PC-3 (cell line): ENCODE results near the gene ZWILCH. TPM values are rescaled to one million over a fixed set of nuclear protein-coding genes. Genes with fewer than 3 reads are reported as not detected.

Experiments
- ATAC-seq: fragments of 200-7000 bp; cut with Tn5 transposase; 2 replicates; pipeline ENCODE4 v1.9.1; 2020; ENCODE audit warnings: mild to moderate bottlenecking, moderate library complexity
- BruUV-seq: library from RNA; stranded (reverse); fragments of 400-500 nt; replicated peaks from 2 replicates; lab custom pipeline; 2021; lab: Mats Ljungman, UMichigan
- CTCF ChIA-PET: fragments of 300-600 bp; sonication (Branson Sonifier 250); formaldehyde crosslinking; loops from one replicate; lab custom pipeline; 2022; ENCODE audit warnings: antibody characterized with exemption; lab: Charles Lee
- POLR2A ChIA-PET: fragments of 300-600 bp; sonication (Branson Sonifier 250); formaldehyde crosslinking; loops from one replicate; lab custom pipeline; 2022; ENCODE audit warnings: antibody characterized with exemption; ENCODE audit not compliant: unreplicated experiment; lab: Charles Lee
- DNase-seq: peaks from one replicate; pipeline ENCODE4 v3.0.0-alpha.2; 2015
- H2AFZ ChIP-seq: fragments of 300-600 bp; sonication (generic); 2 replicates; pipeline ENCODE4 v1.6.0; 2016; ENCODE audit warnings: antibody characterized with exemption, low read length
- H3F3A ChIP-seq: fragments of 300-600 bp; sonication (generic); one replicate; pipeline ENCODE4 v1.6.0; 2017; ENCODE audit warnings: antibody characterized with exemption, low read length, control low read depth, mild to moderate bottlenecking; ENCODE audit not compliant: unreplicated experiment
- H3K27ac ChIP-seq: fragments of 300-600 bp; sonication (generic); 2 replicates; pipeline ENCODE4 v1.5.1; 2016; ENCODE audit warnings: mild to moderate bottlenecking, low read length
- H3K27me3 ChIP-seq: fragments of 300-600 bp; sonication (generic); 2 replicates; pipeline ENCODE4 v1.6.1; 2016; ENCODE audit warnings: low read length, mixed read lengths
- H3K36me3 ChIP-seq: fragments of 300-600 bp; sonication (generic); 2 replicates; pipeline ENCODE4 v1.6.1; 2016; ENCODE audit warnings: low read depth, mixed run types, low read length, mixed read lengths
- H3K4me1 ChIP-seq: fragments of 300-600 bp; sonication (generic); 2 replicates; pipeline ENCODE4 v1.5.1; 2016; ENCODE audit warnings: low read length; ENCODE audit not compliant: insufficient read depth
- H3K4me2 ChIP-seq: fragments of 300-600 bp; sonication (generic); 2 replicates; pipeline ENCODE4 v1.6.0; 2016; ENCODE audit warnings: low read length
- H3K4me3 ChIP-seq: fragments of 300-600 bp; sonication (generic); 2 replicates; pipeline ENCODE4 v1.5.1; 2016; ENCODE audit warnings: mild to moderate bottlenecking, low read length, mixed read lengths
- H3K79me2 ChIP-seq: fragments of 300-600 bp; sonication (generic); 2 replicates; pipeline ENCODE4 v1.6.1; 2017; ENCODE audit warnings: low read length, mixed read lengths
- H3K9ac ChIP-seq: fragments of 300-600 bp; sonication (generic); 2 replicates; pipeline ENCODE4 v1.6.0; 2016; ENCODE audit warnings: mild to moderate bottlenecking, low read length
- H3K9me2 ChIP-seq: fragments of 300-600 bp; sonication (generic); replicated peaks from 2 replicates; pipeline ENCODE4 v1.6.1; 2016; ENCODE audit warnings: mixed run types, low read length, mixed read lengths
- H3K9me3 ChIP-seq: fragments of 300-600 bp; sonication (generic); 2 replicates; pipeline ENCODE4 v1.6.1; 2016; ENCODE audit warnings: low read length, mixed read lengths
- H4K20me1 ChIP-seq: fragments of 300-600 bp; sonication (generic); 2 replicates; pipeline ENCODE4 v1.6.1; 2016; ENCODE audit warnings: low read length, mixed read lengths
- EZH2 ChIP-seq: fragments of 300-600 bp; sonication (generic); IDR thresholded peaks from one replicate; pipeline ENCODE4 v1.6.1; 2017; ENCODE audit warnings: antibody characterized with exemption, mild to moderate bottlenecking, low read length; ENCODE audit not compliant: unreplicated experiment
- EZH2phosphoT487 ChIP-seq: fragments of 300-600 bp; sonication (generic); IDR thresholded peaks from 2 replicates; pipeline ENCODE4 v1.6.1; 2018; ENCODE audit warnings: mild to moderate bottlenecking, antibody characterized with exemption, low read length, borderline replicate concordance
- intact Hi-C: fragments of 100-400 bp; cut with micrococcal nuclease; formaldehyde crosslinking; loops from 2 replicates; pipeline ENCODE4 v1.9.0; 2023
- total RNA-seq: library from RNA; depleted of rRNA; stranded (reverse); fragments of >200 nt; gene quantifications from 2 replicates; pipeline ENCODE4 v1.2.3, GENCODE V29; 2014
- TF ChIP-seq, protein P1 (sequence below): fragments of 300-600 bp; sonication (generic); conservative IDR thresholded peaks from 2 replicates; pipeline ENCODE4 v1.5.1; 2017; ENCODE audit warnings: antibody characterized with exemption, low read depth, mild to moderate bottlenecking, low read length

The ZWILCH gene
- total RNA-seq, 1 experiment from 2014 or later = 18.1 TPM

DNA sequence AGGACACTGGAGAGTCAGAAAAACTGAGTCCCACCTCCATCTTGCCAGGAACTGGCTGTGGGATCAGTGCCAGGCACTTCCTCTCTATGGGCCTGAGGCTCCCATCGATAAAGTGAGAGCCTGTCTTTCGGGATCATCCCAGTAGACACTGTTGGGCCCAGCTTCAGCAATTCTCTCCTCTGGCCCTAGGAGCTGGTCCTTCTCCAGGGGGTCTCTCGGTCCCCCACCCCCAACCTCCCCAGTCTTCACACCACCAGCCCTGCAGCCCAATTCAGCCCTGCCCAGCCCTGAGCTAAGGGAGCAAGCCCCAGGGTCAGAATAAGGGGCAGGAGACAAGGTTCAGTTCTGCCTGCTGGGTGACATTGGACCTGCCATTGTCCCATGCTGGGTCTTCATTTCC lies 65.2 kb downstream of the ZWILCH start:
- intact Hi-C loops = no loop called here
- Histone ChIP-seq H3F3A (no peaks in the 10 kb centered on the region), H3K27me3 (no peaks in the 10 kb centered on the region), H3K36me3 (no peaks in the 10 kb centered on the region), H3K9ac (no peak overlapping the region), H2AFZ (no peak overlapping the region), H3K4me2 (no peak overlapping the region), H3K9me2 (no peaks in the 10 kb centered on the region), H3K4me1 (0 out of 2 replicates have a peak, but pooled peaks cover 3% of the 10 kb centered on the region), H4K20me1 (no peaks in the 10 kb centered on the region), H3K4me3 (no peak overlapping the region), H3K27ac (no peak overlapping the region), H3K79me2 (no peaks in the 10 kb centered on the region), H3K9me3 (no peaks in the 10 kb centered on the region)
- POLR2A ChIA-PET = no interaction called here
- CTCF ChIA-PET = no interaction called here
- no TSS peak for BruUV-seq
- no peak for TF ChIP-seq EZH2phosphoT487
- TF ChIP-seq, protein P1, sequence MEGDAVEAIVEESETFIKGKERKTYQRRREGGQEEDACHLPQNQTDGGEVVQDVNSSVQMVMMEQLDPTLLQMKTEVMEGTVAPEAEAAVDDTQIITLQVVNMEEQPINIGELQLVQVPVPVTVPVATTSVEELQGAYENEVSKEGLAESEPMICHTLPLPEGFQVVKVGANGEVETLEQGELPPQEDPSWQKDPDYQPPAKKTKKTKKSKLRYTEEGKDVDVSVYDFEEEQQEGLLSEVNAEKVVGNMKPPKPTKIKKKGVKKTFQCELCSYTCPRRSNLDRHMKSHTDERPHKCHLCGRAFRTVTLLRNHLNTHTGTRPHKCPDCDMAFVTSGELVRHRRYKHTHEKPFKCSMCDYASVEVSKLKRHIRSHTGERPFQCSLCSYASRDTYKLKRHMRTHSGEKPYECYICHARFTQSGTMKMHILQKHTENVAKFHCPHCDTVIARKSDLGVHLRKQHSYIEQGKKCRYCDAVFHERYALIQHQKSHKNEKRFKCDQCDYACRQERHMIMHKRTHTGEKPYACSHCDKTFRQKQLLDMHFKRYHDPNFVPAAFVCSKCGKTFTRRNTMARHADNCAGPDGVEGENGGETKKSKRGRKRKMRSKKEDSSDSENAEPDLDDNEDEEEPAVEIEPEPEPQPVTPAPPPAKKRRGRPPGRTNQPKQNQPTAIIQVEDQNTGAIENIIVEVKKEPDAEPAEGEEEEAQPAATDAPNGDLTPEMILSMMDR = no peak
- TF ChIP-seq EZH2 = no peak
- DNase-seq (no peak), ATAC-seq (no peak)

DNA sequence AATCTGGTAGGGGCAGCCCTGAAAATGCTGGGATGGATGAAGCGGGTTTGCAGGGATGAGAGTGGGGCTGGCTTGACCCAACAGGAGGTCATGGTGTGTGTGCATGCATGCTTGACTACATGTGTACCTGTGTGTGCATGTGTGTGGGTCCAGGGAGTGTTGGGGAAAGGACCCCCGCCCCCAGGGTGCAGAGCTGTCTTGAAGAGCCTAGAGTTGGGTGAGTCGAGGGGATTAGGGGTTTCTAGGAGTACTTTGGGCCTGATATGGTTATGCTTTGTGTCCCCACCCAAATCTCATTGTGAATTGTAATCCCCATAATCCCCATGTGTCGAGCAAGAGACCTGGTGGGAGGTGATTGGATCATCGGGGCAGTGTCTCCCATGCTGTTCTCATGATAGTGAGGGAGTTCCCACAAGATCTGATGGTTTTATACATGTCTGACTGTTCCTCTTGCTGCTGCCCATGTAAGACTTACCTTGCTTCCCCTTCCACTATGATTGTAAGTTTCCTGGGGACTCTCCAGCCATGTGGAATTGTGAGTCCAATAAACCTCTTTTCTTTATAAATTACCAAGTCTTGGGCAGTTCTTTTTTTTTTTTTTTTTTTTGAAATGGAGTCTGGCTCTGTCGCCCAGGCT lies 65.8 kb downstream of the ZWILCH start:
- no peak for DNase-seq
- TF ChIP-seq EZH2phosphoT487 (no peak), EZH2 (no peak)
- TF ChIP-seq, protein P1 = no peak
- H3K27ac ChIP-seq = no peak overlapping the region
- no peak overlapping the region for H3K4me2 ChIP-seq
- intact Hi-C loops = no loop called here
- no peaks in the 10 kb centered on the region for H3K27me3 ChIP-seq
- ChIA-PET POLR2A (no interaction called here), CTCF (no interaction called here)
- no peaks in the 10 kb centered on the region for H3K79me2 ChIP-seq
- no peaks in the 10 kb centered on the region for H3K36me3 ChIP-seq
- H3K9me2 ChIP-seq = no peaks in the 10 kb centered on the region
- H3K9ac ChIP-seq = no peak overlapping the region
- H4K20me1 ChIP-seq = no peaks in the 10 kb centered on the region
- no peaks in the 10 kb centered on the region for H3K4me1 ChIP-seq
- no peak for ATAC-seq
- BruUV-seq = no TSS peak
- no peak overlapping the region for H2AFZ ChIP-seq
- H3K4me3 ChIP-seq = no peak overlapping the region
- H3F3A ChIP-seq = no peaks in the 10 kb centered on the region
- no peaks in the 10 kb centered on the region for H3K9me3 ChIP-seq

DNA sequence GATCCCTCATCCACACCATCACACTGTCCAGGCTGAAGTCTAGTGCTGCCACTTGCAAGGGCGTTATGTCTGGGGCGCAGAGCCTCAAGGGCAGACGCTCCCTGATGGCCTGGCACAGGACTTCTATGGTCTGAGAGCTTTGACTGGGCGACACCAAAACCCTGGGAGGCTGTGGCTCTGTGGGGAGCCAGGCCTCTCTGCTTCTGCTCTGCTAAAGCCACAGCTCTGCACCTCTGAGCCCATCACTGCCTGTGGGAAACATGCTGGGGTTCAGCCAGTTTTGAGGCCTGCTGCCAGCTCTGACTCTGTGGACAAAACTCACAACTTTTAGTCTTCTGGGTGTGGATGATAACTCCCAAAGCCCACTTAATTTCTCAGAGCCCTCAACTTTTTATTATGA lies 67.0 kb downstream of the ZWILCH start:
- BruUV-seq = no TSS peak
- no peak overlapping the region for H3K4me2 ChIP-seq
- H3K9me3 ChIP-seq = no peaks in the 10 kb centered on the region
- H3K4me3 ChIP-seq = no peak overlapping the region
- no peak overlapping the region for H3K27ac ChIP-seq
- H3K27me3 ChIP-seq = no peaks in the 10 kb centered on the region
- H3K9ac ChIP-seq = no peak overlapping the region
- H3K79me2 ChIP-seq = no peaks in the 10 kb centered on the region
- no peaks in the 10 kb centered on the region for H3K36me3 ChIP-seq
- H3F3A ChIP-seq = no peaks in the 10 kb centered on the region
- ChIA-PET CTCF (no interaction called here), POLR2A (no interaction called here)
- no peak for ATAC-seq
- TF ChIP-seq EZH2 (no peak), EZH2phosphoT487 (no peak)
- TF ChIP-seq, protein P1 = no peak
- H4K20me1 ChIP-seq = no peaks in the 10 kb centered on the region
- no peak for DNase-seq
- no peaks in the 10 kb centered on the region for H3K4me1 ChIP-seq
- H3K9me2 ChIP-seq = no peaks in the 10 kb centered on the region
- no peak overlapping the region for H2AFZ ChIP-seq
- intact Hi-C loops = no loop called here
